ENCODE data around the gene ENTPD1.
"Not testable (repeated sequence)": the region's sequence is repeated elsewhere in the genome, so short reads cannot be mapped to it uniquely, and the experiment has no call there.

The ENTPD1 gene

DNA sequence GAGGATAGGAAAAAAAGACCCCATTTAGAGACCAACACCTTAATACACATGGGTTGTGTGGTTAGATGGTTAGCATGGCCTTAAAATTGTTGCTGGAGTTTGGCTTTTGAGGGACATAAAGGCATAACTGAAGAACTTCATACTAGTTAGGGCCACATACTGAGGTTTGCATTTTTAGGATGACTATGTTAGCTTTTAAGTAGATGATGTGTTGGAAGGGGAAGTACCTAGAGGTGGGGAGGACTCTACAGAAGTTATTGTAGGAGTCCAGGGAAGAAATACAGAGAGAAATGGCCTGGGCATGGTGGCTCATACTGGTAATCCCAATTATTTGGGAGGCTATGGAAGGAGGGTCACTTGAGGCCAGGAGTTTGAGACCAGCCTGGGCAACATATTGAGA lies 40.5 kb downstream of the ENTPD1 start:
- DNase-seq (ENCODE audit: low read depth): no peak

DNA sequence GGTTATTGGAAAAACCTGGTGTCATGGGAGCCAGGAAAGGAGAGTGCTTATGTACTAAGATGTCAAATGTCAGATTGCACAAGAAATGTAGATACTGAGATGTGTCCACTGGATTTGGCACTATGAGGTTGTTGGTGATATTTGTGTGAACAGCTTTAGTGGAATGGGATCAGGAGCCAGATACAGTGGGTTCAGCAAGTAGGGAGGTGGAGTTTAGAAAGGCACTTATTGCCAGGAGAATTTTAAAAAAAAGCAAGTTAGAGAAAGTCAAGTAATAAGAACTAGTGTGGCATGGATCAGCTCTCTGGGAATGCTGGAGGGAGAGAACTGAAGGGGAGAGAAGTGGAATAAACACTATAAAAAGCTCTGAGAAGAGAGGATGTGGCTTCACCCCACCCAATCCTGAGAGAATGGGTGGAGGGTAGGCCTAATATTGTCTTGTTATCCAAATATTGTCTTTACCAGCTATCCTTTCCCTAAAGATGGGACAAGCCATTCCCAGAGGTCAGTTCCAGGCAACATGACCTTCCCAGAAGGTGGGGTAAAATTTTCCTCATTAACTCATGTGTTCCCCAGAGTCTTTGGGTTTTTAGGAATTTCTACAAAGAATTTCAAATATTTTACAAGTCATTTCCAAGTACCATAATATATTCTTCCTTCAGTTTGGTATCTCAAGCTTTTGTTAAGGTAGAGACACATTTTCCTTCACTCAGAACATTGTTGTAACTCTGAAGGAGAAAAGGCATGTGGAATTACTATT lies 42.3 kb downstream of the ENTPD1 start:
- peak; percentile 36 for DNase-seq (ENCODE audit: low read depth)

DNA sequence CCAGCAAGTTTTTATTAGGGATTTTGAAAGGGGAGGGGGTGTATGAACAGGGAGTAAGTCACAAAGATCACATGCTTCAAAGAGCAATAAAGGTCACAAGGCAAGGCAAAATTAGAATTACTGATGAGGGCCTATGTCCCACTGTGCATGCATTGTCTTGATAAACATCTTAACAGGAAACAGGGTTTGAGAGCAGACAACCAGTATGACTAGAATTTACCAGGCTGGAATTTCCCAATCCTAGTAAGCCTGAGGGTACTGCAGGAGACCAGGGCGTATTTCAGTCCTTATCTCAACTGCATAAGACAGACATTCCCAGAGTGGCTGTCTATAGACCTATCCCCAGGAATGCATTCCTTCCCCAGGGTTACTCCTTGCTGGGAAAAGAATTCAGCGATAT lies 44.3 kb downstream of the ENTPD1 start:
- not testable (repeated sequence) for DNase-seq (ENCODE audit: low read depth)

DNA sequence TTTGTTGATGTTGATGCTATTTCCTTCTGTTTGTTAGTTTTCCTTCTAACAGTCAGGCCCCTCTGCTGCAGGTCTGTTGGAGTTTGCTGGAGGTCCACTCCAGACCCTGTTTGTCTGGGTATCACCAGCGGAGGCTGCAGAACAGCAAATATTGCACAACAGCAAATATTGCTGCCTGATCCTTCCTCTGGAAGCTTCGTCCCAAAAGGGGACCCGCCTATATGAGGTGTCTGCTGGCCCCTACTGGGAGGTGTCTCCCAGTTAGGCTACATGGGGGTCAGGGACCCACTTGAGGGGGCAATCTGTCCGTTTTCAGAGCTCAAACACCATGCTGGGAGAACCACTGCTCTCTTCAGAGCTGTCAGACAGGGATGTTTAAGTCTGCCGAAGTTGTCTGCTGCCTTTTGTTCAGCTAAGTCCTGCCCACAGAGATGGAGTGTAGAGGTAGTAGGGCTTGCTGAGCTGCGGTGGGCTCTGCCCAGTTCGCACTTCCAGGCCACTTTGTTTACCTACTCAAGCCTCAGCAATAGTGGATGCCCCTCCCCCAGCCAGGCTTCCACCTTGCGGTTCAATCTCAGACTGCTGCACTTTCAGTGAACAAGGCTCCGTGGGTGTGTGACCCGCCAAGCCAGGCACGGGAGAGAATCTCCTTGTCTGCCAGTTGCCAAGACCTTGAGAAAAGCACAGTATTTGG lies 50.9 kb downstream of the ENTPD1 start:
- not testable (repeated sequence) for DNase-seq (ENCODE audit: low read depth)

DNA sequence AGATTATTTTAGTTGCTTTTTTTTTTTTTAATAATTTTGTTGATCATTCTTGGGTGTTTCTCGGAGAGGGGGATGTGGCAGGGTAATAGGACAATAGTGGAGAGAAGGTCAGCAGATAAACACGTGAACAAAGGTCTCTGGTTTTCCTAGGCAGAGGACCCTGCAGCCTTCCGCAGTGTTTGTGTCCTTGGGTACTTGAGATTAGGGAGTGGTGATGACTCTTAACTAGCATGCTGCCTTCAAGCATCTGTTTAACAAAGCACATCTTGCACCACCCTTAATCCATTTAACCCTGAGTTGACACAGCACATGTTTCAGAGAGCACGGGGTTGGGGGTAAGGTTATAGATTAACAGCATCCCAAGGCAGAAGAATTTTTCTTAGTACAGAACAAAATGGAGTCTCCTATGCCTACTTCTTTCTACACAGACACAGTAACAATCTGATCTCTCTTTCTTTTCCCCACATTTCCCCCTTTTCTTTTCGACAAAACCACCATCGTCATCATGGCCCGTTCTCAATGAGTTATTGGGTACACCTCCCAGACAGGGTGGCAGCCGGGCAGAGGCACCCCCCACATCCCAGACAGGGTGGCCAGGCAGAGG lies 52.8 kb downstream of the ENTPD1 start:
- not testable (repeated sequence) for DNase-seq (ENCODE audit: low read depth)

GRCh38 chr10:95809370-95810197 lies 53.6 kb downstream of the ENTPD1 start:
- DNase-seq (ENCODE audit: low read depth): no peak

- DNase-seq (ENCODE audit: low read depth): no peak
Measured at GRCh38 chr10:95810198-95810976, 54.4 kb downstream of the ENTPD1 start.

- no peak for DNase-seq (ENCODE audit: low read depth)
Measured at GRCh38 chr10:95813054-95813685, 57.2 kb downstream of the ENTPD1 start.

DNA sequence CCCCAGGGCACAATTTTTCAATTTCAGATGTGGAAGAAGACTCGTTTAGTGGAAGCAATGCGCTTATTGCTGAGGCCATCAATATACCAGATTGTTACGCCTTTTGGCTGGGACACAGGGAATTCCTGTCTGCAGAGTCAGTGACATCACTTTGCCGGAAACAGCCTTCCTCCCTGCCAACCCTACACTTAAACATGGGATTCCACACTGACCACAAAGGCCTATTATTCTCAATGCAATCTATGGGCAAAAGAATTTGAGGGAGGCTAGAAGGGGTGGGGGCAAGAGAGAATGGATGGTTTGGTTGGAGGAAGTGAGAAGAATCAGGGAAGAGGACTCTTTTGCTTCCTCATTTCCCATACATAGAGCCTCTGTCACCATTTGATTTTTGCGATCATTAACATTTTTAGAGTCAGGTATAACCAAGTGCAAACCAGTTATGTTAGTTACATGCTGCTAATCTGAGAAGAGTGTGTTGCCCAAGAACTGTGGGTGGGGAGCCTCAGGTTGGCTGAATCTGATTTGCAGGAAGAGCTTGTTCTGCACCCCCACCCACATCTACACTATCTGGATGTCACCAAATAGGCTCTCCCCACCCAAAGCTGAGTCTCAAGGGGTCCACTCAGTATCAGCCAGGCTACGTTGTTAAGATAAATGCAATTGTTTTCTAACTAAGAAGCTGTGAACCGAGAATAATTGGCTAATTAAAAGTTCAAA lies 58.2 kb downstream of the ENTPD1 start:
- peak; percentile 77 for DNase-seq (ENCODE audit: low read depth)

DNA sequence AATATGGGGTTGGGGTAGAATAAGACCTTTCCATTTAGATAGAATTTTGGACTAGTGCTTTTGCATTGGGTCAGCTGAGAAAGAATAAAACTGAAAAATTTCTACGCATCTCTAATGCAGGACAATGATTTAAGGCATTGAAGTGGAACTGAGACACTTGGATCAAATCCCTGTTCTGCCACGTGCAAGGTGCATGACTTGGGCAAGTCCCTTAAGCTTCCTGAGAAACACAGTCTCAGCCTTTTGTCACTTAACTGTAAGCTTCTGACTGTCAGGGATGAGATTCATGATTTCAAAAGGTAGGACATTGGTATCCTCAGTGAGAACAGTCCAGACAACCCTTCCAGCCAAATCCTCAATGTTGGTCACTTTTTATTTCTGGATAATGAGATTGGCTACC lies 59.2 kb downstream of the ENTPD1 start:
- no peak for DNase-seq (ENCODE audit: low read depth)

GRCh38 chr10:95815701-95816240 lies 59.8 kb downstream of the ENTPD1 start:
- no peak for DNase-seq (ENCODE audit: low read depth)

GRCh38 chr10:95818010-95818409 lies 62.0 kb downstream of the ENTPD1 start:
- no peak for DNase-seq (ENCODE audit: low read depth)

DNA sequence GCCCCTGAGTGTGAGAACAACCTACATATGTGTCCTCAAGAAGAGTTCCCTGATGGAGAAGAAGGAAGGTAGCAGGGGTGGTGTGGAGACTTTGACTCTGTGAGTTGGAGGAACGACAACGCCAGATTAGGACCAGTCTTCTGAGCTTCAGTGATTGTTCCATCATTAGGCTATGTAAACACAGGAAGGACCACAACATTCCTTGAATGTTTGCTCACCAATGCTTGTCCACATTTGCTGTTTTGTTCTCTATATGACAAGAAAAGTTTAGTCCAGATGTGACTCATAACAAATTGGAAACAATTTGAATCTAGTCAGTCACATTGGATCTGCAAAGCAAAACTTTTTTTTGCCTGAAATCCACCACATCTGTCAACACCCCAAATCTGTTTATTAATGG lies 62.7 kb downstream of the ENTPD1 start:
- DNase-seq (ENCODE audit: low read depth): peak; percentile 59

GRCh38 chr10:95819620-95820329 lies 63.8 kb downstream of the ENTPD1 start:
- no peak for DNase-seq (ENCODE audit: low read depth)

DNA sequence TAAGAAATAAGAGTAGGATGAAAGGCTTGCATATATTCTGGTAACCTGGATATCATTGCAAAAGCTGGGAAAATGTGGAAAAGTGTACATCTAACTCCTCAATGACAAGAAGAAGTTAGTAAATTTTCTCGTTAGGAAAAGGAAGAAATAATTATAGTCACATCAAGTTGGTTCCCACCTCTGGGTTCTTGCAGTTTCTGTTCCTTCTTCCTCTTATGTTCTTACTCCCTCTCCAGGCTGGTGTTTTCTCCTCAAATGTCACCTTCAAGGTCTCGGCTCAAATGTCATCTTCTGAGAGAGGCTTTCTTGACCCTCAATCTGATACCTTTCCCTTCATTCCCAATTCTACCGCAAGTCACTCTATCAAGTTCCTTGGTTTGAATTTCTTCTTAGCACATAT lies 64.4 kb downstream of the ENTPD1 start:
- no peak for DNase-seq (ENCODE audit: low read depth)

DNA sequence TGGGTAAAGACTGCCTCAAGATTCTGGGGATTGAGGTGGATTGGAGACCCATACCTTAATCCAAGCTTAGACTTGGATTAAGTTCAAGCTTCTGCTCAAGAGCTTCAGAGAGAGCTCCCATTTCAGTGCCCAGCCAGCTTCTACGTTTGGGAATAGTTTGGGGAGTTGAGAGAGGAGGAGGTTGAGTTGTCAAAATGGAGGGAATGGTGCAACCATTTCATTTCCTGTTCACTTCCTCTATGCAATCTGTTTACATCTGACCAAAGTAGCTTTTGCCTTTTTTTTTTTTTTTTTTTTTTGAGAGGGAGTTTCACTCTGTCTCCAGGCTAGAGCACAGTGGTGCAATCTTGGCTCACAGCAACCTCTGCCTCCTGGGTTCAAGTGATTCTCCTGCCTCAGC lies 65.8 kb downstream of the ENTPD1 start:
- no peak for DNase-seq (ENCODE audit: low read depth)

GRCh38 chr10:95830044-95830443 lies 74.1 kb downstream of the ENTPD1 start:
- no peak for DNase-seq (ENCODE audit: low read depth)

GRCh38 chr10:95831076-95831475 lies 75.1 kb downstream of the ENTPD1 start:
- DNase-seq (ENCODE audit: low read depth): no peak

DNA sequence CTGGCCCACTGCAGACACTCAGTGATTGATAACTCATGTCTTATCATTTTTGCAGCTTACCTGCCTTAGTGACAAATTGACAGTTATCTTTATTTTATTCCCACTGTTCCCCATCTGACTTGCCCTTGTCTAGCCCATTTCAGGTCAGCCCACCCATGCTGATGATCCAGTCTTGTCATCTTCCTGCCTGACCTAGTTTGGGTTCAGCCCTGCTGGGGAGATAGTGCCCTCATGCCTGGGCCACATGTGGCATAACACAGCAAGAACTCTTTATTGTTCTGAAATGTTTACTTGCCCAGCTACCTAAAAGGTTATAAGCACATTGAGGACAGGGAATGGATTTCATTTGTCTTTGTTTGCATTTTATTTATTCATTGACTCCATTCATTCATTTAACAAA lies 75.6 kb downstream of the ENTPD1 start:
- no peak for DNase-seq (ENCODE audit: low read depth)
